HUES6 (cell line): ENCODE results near the gene TTR.

Experiments
- H3K27ac ChIP-seq: 2 replicates; pipeline ENCODE4 v1.7.0; 2013; ENCODE audit warnings: low read depth, mild to moderate bottlenecking, low read length, inconsistent platforms
- H3K27me3 ChIP-seq: 2 replicates; pipeline ENCODE4 v1.6.1; 2013; ENCODE audit warnings: low read length; ENCODE audit not compliant: control insufficient read depth, insufficient read depth
- H3K36me3 ChIP-seq: 2 replicates; pipeline ENCODE4 v1.6.1; 2013; ENCODE audit warnings: low read length; ENCODE audit not compliant: control insufficient read depth, insufficient read depth
- H3K4me1 ChIP-seq: 2 replicates; pipeline ENCODE4 v1.6.1; 2013; ENCODE audit warnings: low read length; ENCODE audit not compliant: control insufficient read depth, insufficient read depth
- H3K4me3 ChIP-seq: 2 replicates; pipeline ENCODE4 v1.5.1; 2013; ENCODE audit warnings: low read depth, low read length
- H3K9ac ChIP-seq: one replicate; pipeline ENCODE4 v1.6.1; 2013; ENCODE audit warnings: mild to moderate bottlenecking, low read length
- H3K9me3 ChIP-seq: 2 replicates; pipeline ENCODE4 v1.6.1; 2013; ENCODE audit warnings: low read depth, low read length; ENCODE audit not compliant: control insufficient read depth, insufficient read depth

TTR gene

GRCh38 chr18:31563778-31564177, 27.9 kb upstream of the TTR start:
- H3K36me3 ChIP-seq, result no peaks in the 10 kb centered on the region
- H3K9ac ChIP-seq, result no peak overlapping the region
- 0 out of 2 replicates have a peak, but pooled peaks cover 5% of the 10 kb centered on the region for H3K4me1 ChIP-seq
- H3K9me3 ChIP-seq, result no peaks in the 10 kb centered on the region
- H3K4me3 ChIP-seq, result no peak overlapping the region
- no peak overlapping the region for H3K27ac ChIP-seq
- H3K27me3 ChIP-seq, result no peaks in the 10 kb centered on the region

- no peaks in the 10 kb centered on the region for H3K27me3 ChIP-seq
- 0 out of 2 replicates have a peak, but pooled peaks cover 5% of the 10 kb centered on the region for H3K4me1 ChIP-seq
- H3K9ac ChIP-seq, result no peak overlapping the region
- no peak overlapping the region for H3K4me3 ChIP-seq
- H3K9me3 ChIP-seq, result no peaks in the 10 kb centered on the region
- no peak overlapping the region for H3K27ac ChIP-seq
- H3K36me3 ChIP-seq, result no peaks in the 10 kb centered on the region
These were observed 26.3 kb upstream of the TTR start for GRCh38 chr18:31565345-31565744.

- Histone ChIP-seq H3K4me1 (0 out of 2 replicates have a peak, but pooled peaks cover 5% of the 10 kb centered on the region), H3K27me3 (no peaks in the 10 kb centered on the region), H3K9ac (no peak overlapping the region), H3K27ac (no peak overlapping the region), H3K9me3 (no peaks in the 10 kb centered on the region), H3K36me3 (no peaks in the 10 kb centered on the region), H3K4me3 (no peak overlapping the region)
These were observed 25.7 kb upstream of the TTR start for GRCh38 chr18:31565782-31566512.

- H3K4me1 ChIP-seq, result peaks cover 8% of the 10 kb centered on the region; the same call in 1 of the 2 replicates
- no peaks in the 10 kb centered on the region for H3K27me3 ChIP-seq
- H3K9ac ChIP-seq, result no peak overlapping the region
- H3K4me3 ChIP-seq, result no peak overlapping the region
- no peaks in the 10 kb centered on the region for H3K9me3 ChIP-seq
- H3K36me3 ChIP-seq, result no peaks in the 10 kb centered on the region
- no peak overlapping the region for H3K27ac ChIP-seq
These were observed 24.9 kb upstream of the TTR start for GRCh38 chr18:31566576-31567306.

GRCh38 chr18:31572368-31572767, 19.3 kb upstream of the TTR start:
- no peak overlapping the region for H3K9ac ChIP-seq
- H3K27ac ChIP-seq, result no peak overlapping the region

GRCh38 chr18:31573051-31573450, 18.6 kb upstream of the TTR start:
- no peak overlapping the region for H3K9ac ChIP-seq
- H3K27me3 ChIP-seq, result no peaks in the 10 kb centered on the region
- no peak overlapping the region for H3K4me3 ChIP-seq
- H3K36me3 ChIP-seq, result no peaks in the 10 kb centered on the region
- no peak overlapping the region for H3K27ac ChIP-seq
- H3K4me1 ChIP-seq, result peaks cover 7% of the 10 kb centered on the region; the same call in 1 of the 2 replicates
- no peaks in the 10 kb centered on the region for H3K9me3 ChIP-seq

More at GRCh38 chr18:31572368-31572767, 19.3 kb upstream of the TTR start:
- H3K36me3 ChIP-seq, result no peaks in the 10 kb centered on the region
- no peaks in the 10 kb centered on the region for H3K9me3 ChIP-seq
- H3K4me1 ChIP-seq, result peaks cover 7% of the 10 kb centered on the region; the same call in 1 of the 2 replicates
- H3K27me3 ChIP-seq, result no peaks in the 10 kb centered on the region
- H3K4me3 ChIP-seq, result no peak overlapping the region

- H3K27ac ChIP-seq, result no peak overlapping the region
- no peaks in the 10 kb centered on the region for H3K27me3 ChIP-seq
- peaks cover 7% of the 10 kb centered on the region; the same call in 1 of the 2 replicates for H3K4me1 ChIP-seq
- H3K4me3 ChIP-seq, result no peak overlapping the region
- H3K9ac ChIP-seq, result no peak overlapping the region
- H3K36me3 ChIP-seq, result no peaks in the 10 kb centered on the region
- H3K9me3 ChIP-seq, result no peaks in the 10 kb centered on the region
These were observed 17.3 kb upstream of the TTR start for GRCh38 chr18:31574359-31574758.

GRCh38 chr18:31575515-31576257, 16.0 kb upstream of the TTR start:
- no peak overlapping the region for H3K27ac ChIP-seq
- no peaks in the 10 kb centered on the region for H3K9me3 ChIP-seq
- H3K9ac ChIP-seq, result no peak overlapping the region
- no peaks in the 10 kb centered on the region for H3K36me3 ChIP-seq
- H3K27me3 ChIP-seq, result no peaks in the 10 kb centered on the region
- H3K4me3 ChIP-seq, result no peak overlapping the region
- H3K4me1 ChIP-seq, result peaks cover 7% of the 10 kb centered on the region; the same call in 1 of the 2 replicates

GRCh38 chr18:31576670-31577069, 15.0 kb upstream of the TTR start:
- H3K4me1 ChIP-seq, result peaks cover 5% of the 10 kb centered on the region; the same call in 1 of the 2 replicates
- no peak overlapping the region for H3K9ac ChIP-seq
- H3K9me3 ChIP-seq, result no peaks in the 10 kb centered on the region
- no peaks in the 10 kb centered on the region for H3K36me3 ChIP-seq
- H3K27me3 ChIP-seq, result no peaks in the 10 kb centered on the region
- no peak overlapping the region for H3K4me3 ChIP-seq
- H3K27ac ChIP-seq, result no peak overlapping the region

GRCh38 chr18:31577195-31577594, 14.5 kb upstream of the TTR start:
- no peaks in the 10 kb centered on the region for H3K36me3 ChIP-seq
- H3K4me3 ChIP-seq, result no peak overlapping the region
- H3K27me3 ChIP-seq, result no peaks in the 10 kb centered on the region
- H3K27ac ChIP-seq, result no peak overlapping the region
- H3K4me1 ChIP-seq, result no peaks in the 10 kb centered on the region
- no peaks in the 10 kb centered on the region for H3K9me3 ChIP-seq
- H3K9ac ChIP-seq, result no peak overlapping the region
